Bronchial epithelial cell (primary cell): ENCODE results near the gene POP7. TPM values are rescaled to one million over a fixed set of nuclear protein-coding genes. Genes with fewer than 3 reads are reported as not detected.

Experiments
- DNase-seq: peaks from one replicate; pipeline ENCODE4 v3.0.0-alpha.2; 2010; ENCODE audit warnings: low read depth
- FAIRE-seq: peaks from 2 replicates; lab custom pipeline; 2011; peaks lifted over from hg19 to GRCh38; lab: Jason Lieb, UNC
- H3K27me3 ChIP-seq: 2 replicates; pipeline ENCODE4 v1.5.1; 2011; ENCODE audit warnings: low read length; ENCODE audit not compliant: control insufficient read depth, insufficient read depth
- H3K36me3 ChIP-seq: 2 replicates; pipeline ENCODE4 v1.5.1; 2011; ENCODE audit warnings: low read length; ENCODE audit not compliant: control insufficient read depth, insufficient read depth
- H3K4me3 ChIP-seq: 2 replicates; pipeline ENCODE4 v1.5.1; 2011; ENCODE audit warnings: mild to moderate bottlenecking, low read depth, low read length, control low read depth
- CTCF ChIP-seq: IDR thresholded peaks from 2 replicates; pipeline ENCODE4 v1.5.1; 2011; ENCODE audit warnings: mild to moderate bottlenecking, moderate library complexity, low read length, control low read depth, inconsistent platforms; ENCODE audit not compliant: insufficient read depth, severe bottlenecking
- total RNA-seq: library from RNA; depleted of rRNA; stranded (reverse); fragments of >200 nt; gene quantifications from 2 replicates; pipeline ENCODE4 v1.2.1, GENCODE V29; 2014

The POP7 gene
- total RNA-seq, 1 donor from 2014 or later, result 40.8 TPM

- Histone ChIP-seq H3K36me3 (peaks cover 24% of the 10 kb centered on the region), H3K4me3 (peak overlapping the region; percentile 90), H3K27me3 (no peaks in the 10 kb centered on the region)
- no peak for DNase-seq
- no peak for TF ChIP-seq CTCF
- no peak for FAIRE-seq
Observed at GRCh38 chr7:100675105-100675451, 30.8 kb upstream of the POP7 start.

DNA sequence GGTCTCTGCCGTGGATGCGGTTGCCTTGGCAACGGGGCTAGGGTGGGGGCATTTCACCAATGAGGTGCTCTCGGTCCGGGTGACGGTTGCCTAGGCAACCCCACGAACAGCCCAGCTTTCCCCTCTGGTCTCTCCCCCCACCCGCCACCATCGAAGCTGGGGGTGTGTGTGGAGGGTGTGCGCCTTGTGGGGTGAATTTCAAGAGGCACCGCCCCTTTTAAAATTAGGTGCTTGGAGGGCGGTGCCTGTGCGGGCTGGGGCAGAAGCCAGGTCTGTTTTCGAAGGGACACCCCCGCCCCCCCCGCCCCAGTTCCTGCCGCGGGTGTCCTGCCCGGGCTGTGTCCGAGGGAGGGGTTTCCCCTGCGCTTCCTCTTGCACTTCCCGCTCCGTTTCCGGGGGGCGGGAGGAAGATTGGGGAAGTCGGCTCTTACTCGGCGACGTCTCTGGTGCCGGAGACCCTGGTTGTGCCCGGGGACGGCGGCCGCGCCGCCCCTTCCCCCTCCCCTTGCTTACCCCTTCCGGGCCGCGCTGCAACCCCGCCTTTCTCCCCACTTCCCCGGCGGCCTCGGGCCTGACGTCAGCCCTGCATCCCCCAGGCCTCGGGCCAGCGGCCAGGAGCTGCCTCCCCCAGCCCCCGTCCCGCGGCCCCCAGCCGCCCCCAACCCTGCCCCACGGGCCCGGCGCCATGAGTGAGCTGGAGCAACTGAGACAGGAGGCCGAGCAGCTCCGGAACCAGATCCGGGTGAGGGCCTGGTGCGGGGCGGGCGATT, 30.2 kb upstream of the POP7 start:
- no peaks in the 10 kb centered on the region for H3K27me3 ChIP-seq
- TF ChIP-seq CTCF, result no peak
- FAIRE-seq (no peak), DNase-seq (peak; percentile 59)
- H3K36me3 ChIP-seq, result peaks cover 24% of the 10 kb centered on the region
- peak overlapping the region; percentile 90 for H3K4me3 ChIP-seq

- Histone ChIP-seq H3K27me3 (no peaks in the 10 kb centered on the region), H3K36me3 (peaks cover 26% of the 10 kb centered on the region), H3K4me3 (peak overlapping the region; percentile 90)
- TF ChIP-seq CTCF, result no peak
- no peak for FAIRE-seq
- no peak for DNase-seq
Observed at GRCh38 chr7:100676501-100677306, 29.2 kb upstream of the POP7 start.

DNA sequence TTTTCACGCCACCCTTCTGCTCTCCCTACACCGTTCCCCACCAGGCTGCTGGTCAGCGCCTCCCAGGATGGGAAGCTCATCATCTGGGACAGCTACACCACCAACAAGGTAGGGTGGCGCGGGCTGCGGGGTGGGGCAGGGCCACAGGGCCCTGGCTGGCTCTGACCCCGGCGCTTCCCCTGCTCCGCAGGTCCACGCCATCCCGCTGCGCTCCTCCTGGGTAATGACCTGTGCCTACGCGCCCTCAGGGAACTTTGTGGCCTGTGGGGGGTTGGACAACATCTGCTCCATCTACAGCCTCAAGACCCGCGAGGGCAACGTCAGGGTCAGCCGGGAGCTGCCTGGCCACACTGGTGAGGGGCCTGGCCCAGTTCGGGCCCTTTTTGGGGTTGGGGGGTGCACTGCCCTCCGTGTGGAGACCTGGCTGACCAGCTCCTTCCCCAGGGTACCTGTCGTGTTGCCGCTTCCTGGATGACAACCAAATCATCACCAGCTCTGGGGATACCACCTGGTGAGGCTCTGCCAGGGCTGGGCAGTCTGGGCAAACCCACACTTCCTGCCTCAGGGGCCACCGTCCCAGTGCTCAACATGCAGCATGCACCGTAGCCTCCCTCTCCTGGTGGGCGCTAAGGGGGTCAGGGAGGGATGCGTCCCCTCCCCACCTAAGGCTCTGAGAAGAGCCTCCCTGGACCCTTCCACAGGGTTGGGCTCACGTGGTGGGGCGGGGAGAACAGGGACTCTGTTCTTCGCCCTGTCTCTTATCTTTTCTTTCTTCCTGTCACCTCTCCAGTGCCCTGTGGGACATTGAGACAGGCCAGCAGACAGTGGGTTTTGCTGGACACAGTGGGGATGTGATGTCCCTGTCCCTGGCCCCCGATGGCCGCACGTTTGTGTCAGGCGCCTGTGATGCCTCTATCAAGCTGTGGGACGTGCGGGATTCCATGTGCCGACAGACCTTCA, 28.3 kb upstream of the POP7 start:
- Histone ChIP-seq H3K27me3 (no peaks in the 10 kb centered on the region), H3K4me3 (no peak overlapping the region), H3K36me3 (peaks cover 30% of the 10 kb centered on the region)
- FAIRE-seq (no peak), DNase-seq (no peak)
- no peak for TF ChIP-seq CTCF

DNA sequence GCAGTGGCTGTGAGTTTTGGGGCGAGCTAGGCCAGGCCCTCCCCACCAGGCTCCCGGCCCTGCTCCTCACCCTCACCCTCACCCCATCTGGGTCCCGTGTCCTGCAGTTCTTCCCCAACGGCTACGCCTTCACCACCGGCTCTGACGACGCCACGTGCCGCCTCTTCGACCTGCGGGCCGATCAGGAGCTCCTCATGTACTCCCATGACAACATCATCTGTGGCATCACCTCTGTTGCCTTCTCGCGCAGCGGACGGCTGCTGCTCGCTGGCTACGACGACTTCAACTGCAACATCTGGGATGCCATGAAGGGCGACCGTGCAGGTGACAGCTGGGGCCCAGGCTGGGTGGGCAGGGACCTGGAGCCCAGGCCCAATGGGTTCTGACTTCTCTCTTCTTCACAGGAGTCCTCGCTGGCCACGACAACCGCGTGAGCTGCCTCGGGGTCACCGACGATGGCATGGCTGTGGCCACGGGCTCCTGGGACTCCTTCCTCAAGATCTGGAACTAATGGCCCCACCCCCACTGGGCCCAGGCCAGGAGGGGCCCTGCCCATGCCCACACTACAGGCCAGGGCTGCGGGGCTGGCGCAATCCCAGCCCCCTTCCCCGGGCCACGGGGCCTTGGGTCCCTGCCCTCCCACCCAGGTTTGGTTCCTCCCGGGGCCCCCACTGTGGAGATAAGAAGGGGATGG, 27.5 kb upstream of the POP7 start:
- FAIRE-seq, result no peak
- Histone ChIP-seq H3K36me3 (peaks cover 30% of the 10 kb centered on the region), H3K27me3 (no peaks in the 10 kb centered on the region), H3K4me3 (no peak overlapping the region)
- DNase-seq, result no peak
- TF ChIP-seq CTCF, result no peak
